Measurements from ENCODE around the gene CCT7. TPM values are rescaled to one million over a fixed set of nuclear protein-coding genes. Genes with fewer than 3 reads are reported as not detected.

CCT7 gene
- total and polyA plus RNA-seq, 2 of the 8 experiments (the other 6 are each of a cell fraction or from before 2014, with no cell fraction given) = 440 to 474 TPM

GRCh38 chr2:73263540-73264331 is 29.6 kb downstream of the CCT7 start (continued):
- TF ChIP-seq EP300 (IDR thresholded peaks at IDR 0.05; ENCODE audit: borderline replicate concordance in 1 of 2, low read depth in 2 of 2, low read length in 2 of 2) = no peak

All from H1 (cell line).